GM21723 (cell line): Measurements from ENCODE around the gene ADARB1.

Experiments used
- ATAC-seq: cut with Tn5 transposase; IDR thresholded peaks from one replicate; pipeline ENCODE4 v1.9.1; 2021; ENCODE audit warnings: mild to moderate bottlenecking, moderate library complexity; ENCODE audit not compliant: unreplicated experiment

ADARB1 gene

GRCh38 chr21:45163413-45164123 lies 89.2 kb downstream of the ADARB1 start:
- no peak for ATAC-seq

- no peak for ATAC-seq
Observed at GRCh38 chr21:45164124-45164511, 89.7 kb downstream of the ADARB1 start.

DNA sequence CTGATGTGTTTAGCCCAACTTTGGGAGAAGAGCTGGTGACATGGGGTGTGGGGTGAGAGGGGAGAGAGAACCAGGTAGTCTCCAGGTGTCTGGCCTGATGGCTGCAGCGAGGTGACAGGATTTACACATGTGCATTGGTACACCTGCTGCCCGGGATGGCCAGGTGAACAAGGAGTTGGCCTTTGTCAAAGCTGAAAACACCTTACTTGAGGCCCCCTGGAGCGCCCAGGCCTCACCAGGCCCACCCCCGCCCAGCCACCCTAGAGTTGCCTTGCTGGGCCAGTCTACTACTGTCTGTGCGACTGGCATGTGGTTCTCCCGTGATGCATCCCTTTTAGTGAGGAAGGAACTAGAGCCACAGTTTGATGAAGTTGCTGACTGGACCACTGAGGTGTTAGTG lies 90.5 kb downstream of the ADARB1 start:
- ATAC-seq: no peak

GRCh38 chr21:45166931-45167330 lies 92.6 kb downstream of the ADARB1 start:
- no peak for ATAC-seq

DNA sequence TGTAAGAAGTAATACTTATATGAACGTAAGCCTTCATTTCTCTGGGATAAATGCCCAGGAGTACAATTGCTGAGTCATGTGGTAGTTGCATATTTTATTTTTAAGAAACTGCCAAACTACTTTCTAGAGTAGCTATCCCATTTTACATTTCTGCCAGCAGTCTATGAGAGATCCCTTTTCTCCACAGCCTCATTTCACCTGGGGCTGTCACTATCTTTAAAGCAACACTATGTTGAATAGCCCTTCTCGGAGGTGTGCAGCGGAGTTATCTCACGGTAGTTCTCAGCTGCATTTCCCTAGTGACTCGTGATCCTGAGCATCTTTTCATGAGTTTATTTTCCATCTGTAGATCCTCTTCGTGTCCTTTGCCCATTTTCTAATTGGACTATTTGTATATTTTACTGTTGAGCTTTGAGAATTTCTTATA lies 93.4 kb downstream of the ADARB1 start:
- no peak for ATAC-seq

- ATAC-seq: no peak
Observed at GRCh38 chr21:45168522-45168921, 94.1 kb downstream of the ADARB1 start.

- ATAC-seq: no peak
Observed at GRCh38 chr21:45169001-45169400, 94.6 kb downstream of the ADARB1 start.

DNA sequence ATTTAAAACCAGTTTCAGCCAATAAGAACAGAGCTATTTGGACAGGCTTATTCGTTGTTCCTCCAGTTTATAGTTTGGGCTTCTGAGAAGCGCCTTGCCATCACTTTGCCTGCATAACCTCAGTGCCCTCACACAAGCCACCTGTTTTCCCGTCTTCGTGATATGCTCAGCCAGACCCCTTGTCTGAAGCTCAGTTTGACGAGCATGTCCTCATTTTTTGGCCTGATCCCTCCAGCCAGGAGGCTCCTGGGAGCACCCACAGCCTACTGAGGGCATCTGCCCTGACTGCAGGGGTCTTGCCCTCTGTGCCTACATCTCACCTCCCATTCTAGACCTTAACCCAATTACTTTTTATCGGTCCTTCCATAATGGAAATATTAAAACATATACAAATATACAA lies 95.3 kb downstream of the ADARB1 start:
- ATAC-seq: no peak

GRCh38 chr21:45170987-45171386 lies 96.6 kb downstream of the ADARB1 start:
- ATAC-seq: no peak

DNA sequence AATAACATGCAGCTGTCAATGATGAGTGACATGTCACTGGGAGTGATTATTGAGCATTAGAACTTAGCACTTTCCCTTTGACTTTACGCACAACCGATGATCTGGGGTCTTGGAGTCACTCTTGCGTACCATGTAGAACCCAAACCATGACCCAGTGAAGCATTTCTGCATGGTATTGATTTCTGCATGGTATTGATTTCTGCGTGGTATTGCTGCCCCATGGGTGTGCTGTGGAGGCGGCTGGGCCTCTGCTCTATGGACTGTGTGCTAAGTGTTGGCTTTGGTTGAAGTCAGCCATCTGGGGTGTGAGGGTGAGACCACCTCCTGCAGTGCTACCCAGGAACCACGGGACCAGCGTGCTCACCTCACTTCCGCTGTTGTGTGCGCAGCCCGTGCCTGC lies 98.0 kb downstream of the ADARB1 start:
- no peak for ATAC-seq

- no peak for ATAC-seq
Observed at GRCh38 chr21:45175326-45176095, 101.1 kb downstream of the ADARB1 start.

DNA sequence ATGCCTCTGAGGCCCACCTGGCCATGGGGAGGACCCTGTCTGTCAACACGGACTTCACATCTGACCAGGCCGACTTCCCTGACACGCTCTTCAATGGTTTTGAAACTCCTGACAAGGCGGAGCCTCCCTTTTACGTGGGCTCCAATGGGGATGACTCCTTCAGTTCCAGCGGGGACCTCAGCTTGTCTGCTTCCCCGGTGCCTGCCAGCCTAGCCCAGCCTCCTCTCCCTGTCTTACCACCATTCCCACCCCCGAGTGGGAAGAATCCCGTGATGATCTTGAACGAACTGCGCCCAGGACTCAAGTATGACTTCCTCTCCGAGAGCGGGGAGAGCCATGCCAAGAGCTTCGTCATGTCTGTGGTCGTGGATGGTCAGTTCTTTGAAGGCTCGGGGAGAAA lies 101.8 kb downstream of the ADARB1 start:
- ATAC-seq: no peak

DNA sequence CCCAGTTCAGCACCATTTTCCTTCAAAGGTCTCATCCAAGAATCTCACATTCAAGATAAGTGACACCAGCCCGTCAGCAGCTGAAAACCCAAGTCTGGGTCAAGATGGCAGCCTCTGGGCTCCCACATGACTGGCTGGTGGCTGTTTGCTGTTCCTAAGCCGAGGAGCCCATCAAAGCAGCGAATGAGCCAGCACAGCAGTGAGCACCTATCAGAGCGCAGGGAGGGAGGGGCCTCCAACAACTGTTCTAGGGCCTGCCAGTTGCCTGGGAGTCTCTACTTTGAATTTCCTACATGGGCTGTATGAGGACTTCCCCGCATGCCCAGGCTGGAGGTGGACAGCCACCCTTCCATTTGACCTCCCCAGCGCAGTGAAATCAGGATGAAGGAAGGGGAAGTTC lies 102.7 kb downstream of the ADARB1 start:
- no peak for ATAC-seq

GRCh38 chr21:45178070-45178608 lies 103.8 kb downstream of the ADARB1 start:
- no peak for ATAC-seq

- no peak for ATAC-seq
Observed at GRCh38 chr21:45178971-45179370, 104.6 kb downstream of the ADARB1 start.

DNA sequence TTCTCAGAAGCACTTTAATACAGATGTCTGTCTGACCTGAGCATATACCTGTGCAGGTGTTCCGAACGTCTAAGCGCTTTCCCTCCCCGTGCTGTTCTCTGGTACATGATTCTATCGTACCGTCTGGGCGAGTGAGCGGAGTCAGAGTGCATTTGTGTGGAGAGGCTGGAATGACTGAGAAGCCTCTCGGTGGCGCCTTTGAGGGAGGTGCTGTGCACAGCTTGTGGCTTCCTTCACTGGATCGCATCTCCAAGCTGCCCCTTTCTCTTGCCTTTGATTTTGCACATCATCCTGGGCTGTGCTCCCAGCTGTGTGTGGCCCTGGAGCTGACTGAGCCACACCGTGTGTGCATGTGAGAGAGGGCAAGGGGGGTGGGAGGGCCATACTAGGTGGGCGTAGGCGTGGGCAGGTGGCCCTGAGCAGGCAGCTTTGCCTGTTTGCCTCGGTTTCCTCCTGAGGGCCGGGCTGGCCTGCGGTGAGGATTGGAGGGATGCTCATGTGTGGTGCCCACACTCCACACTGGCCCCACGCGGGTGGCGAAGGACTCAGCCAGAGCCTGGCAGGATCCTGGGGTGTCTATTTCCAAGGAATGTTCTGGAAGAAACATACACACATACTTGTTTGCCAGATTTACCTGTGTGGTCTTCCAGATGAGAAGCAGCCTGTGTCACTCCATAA lies 105.3 kb downstream of the ADARB1 start:
- no peak for ATAC-seq

DNA sequence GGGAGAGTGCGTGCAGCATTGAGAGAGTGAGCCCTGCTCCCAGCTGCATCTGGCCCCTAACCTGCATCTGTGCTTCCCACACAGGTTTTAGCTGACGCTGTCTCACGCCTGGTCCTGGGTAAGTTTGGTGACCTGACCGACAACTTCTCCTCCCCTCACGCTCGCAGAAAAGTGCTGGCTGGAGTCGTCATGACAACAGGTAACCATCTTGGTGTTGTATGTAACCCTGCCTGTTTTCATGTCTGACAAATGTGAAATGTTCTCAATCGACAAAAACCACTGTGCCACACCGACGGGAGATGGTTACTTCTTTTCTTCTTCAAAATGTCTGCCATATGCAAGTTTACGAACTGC lies 105.8 kb downstream of the ADARB1 start:
- ATAC-seq: no peak

- no peak for ATAC-seq
Observed at GRCh38 chr21:45182958-45183357, 108.6 kb downstream of the ADARB1 start.

- ATAC-seq: no peak
Observed at GRCh38 chr21:45183852-45184251, 109.5 kb downstream of the ADARB1 start.

DNA sequence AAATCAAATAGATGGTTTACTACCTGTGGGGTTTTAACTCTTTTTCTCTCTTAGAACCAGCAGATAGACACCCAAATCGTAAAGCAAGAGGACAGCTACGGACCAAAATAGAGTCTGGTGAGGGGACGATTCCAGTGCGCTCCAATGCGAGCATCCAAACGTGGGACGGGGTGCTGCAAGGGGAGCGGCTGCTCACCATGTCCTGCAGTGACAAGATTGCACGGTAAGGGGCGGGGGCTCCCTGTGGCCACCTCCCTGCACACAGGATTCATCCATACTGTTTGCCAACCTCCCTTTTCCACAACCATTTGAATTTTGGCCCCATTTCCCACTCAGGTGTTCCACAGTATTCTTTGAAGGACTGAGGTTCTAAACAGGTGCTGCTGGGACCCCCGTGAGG lies 110.5 kb downstream of the ADARB1 start:
- ATAC-seq: no peak

GRCh38 chr21:45186709-45187108 lies 112.3 kb downstream of the ADARB1 start:
- ATAC-seq: no peak

DNA sequence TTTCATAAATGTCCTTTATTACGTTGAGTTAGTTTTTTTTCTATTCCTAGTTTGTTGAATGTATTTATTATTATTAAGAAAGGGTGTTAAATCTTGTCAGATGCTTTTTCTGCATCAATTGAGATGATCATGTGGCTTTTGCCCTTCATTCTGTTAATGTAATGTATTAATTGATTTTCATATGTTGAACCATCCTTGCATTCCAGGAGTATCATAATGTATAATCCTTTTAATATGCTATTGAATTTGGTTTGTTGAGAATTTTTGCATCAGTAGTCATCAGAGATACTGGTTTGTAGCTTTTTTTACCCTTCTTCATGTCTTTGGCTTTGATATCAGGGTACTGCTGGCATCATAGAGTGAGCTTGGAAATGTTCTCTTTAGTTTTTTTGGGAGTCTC lies 113.3 kb downstream of the ADARB1 start:
- ATAC-seq: no peak
